Measurements from ENCODE around the gene RPLP2. TPM values are rescaled to one million over a fixed set of nuclear protein-coding genes. Genes with fewer than 3 reads are reported as not detected.

The RPLP2 gene
- total RNA-seq (2022; extraction: Qiagen RNA extraction; ENCODE audit: low read depth), result 1,646 to 2,381 TPM (median 2,232 TPM) in 5 replicates

GRCh38 chr11:809287-810039 is at the start of gene RPLP2:
RPLP2 (plus strand) TSS chr11:809967; CDS start chr11:810235, 268 bp downstream.

GRCh38 chr11:777288-778255 is 32.2 kb upstream of the RPLP2 start, which contains the start of gene GATD1:
GATD1 (minus strand) TSS chr11:777487; CDS start chr11:777462, 25 bp downstream.

GRCh38 chr11:789943-790342 is 19.8 kb upstream of the RPLP2 start, which contains the start of gene CEND1:
CEND1 (minus strand) TSS chr11:790090; CDS start chr11:788576, 1,514 bp downstream.

GRCh38 chr11:798093-798713 is 11.6 kb upstream of the RPLP2 start, which contains the start of gene SLC25A22:
SLC25A22 (minus strand) TSS chr11:798281; CDS start chr11:795006, 3,275 bp downstream.

GRCh38 chr11:818396-819128 is 8.8 kb downstream of the RPLP2 start, which contains the start of gene PNPLA2:
PNPLA2 (plus strand) TSS chr11:818914; CDS start chr11:819719, 805 bp downstream.

GRCh38 chr11:827897-828192 is 18.1 kb downstream of the RPLP2 start, which contains the start of gene CRACR2B:
CRACR2B (plus strand) TSS chr11:827919; CDS start chr11:828608, 689 bp downstream.

GRCh38 chr11:832529-833113 is 22.9 kb downstream of the RPLP2 start, which contains the start of gene CD151:
CD151 (plus strand) TSS chr11:832952; CDS start chr11:836070, 3,118 bp downstream.

GRCh38 chr11:842370-843002 is 32.7 kb downstream of the RPLP2 start, which contains the start of the genes POLR2L and TSPAN4:
POLR2L (minus strand) TSS chr11:842529; CDS start chr11:842508, 21 bp downstream.
TSPAN4 (plus strand) TSS chr11:842852; CDS start chr11:850305, 7,453 bp downstream.

Other genes starting within 250 kb of the RPLP2 start
- gene LMNTD2, start 249.2 kb upstream of the RPLP2 start, total RNA-seq (2022; extraction: Qiagen RNA extraction; ENCODE audit: low read depth), result 1.5 to 4.4 TPM (median 2.8 TPM) in 5 replicates
- gene RASSF7, start 249.0 kb upstream of the RPLP2 start, total RNA-seq (2022; extraction: Qiagen RNA extraction; ENCODE audit: low read depth), result 23.6 to 49.6 TPM (median 43.2 TPM) in 5 replicates
- gene PHRF1, start 233.5 kb upstream of the RPLP2 start, total RNA-seq (2022; extraction: Qiagen RNA extraction; ENCODE audit: low read depth), result 20.3 to 39.1 TPM (median 37.2 TPM) in 5 replicates
- 3.3 to 7.2 TPM (median 6.7 TPM) in 5 replicates for gene IRF7, start 194.0 kb upstream of the RPLP2 start, total RNA-seq (2022; extraction: Qiagen RNA extraction; ENCODE audit: low read depth)
- gene CDHR5, start 185.0 kb upstream of the RPLP2 start, total RNA-seq (2022; extraction: Qiagen RNA extraction; ENCODE audit: low read depth), result 0.04 TPM in 1 of 5 replicates, not detected in the others
- not detected in 5 replicates for gene SCT, start 182.8 kb upstream of the RPLP2 start, total RNA-seq (2022; extraction: Qiagen RNA extraction; ENCODE audit: low read depth)
- 0.24 to 0.51 TPM (median 0.35 TPM) in 4 of 5 replicates, not detected in the other for gene DRD4, start 172.7 kb upstream of the RPLP2 start, total RNA-seq (2022; extraction: Qiagen RNA extraction; ENCODE audit: low read depth)
- 23.5 to 35.5 TPM (median 33.7 TPM) in 5 replicates for gene DEAF1, start 114.7 kb upstream of the RPLP2 start, total RNA-seq (2022; extraction: Qiagen RNA extraction; ENCODE audit: low read depth)
- 5.4 to 11.1 TPM (median 9.6 TPM) in 5 replicates for gene TMEM80, start 114.2 kb upstream of the RPLP2 start, total RNA-seq (2022; extraction: Qiagen RNA extraction; ENCODE audit: low read depth)
- gene EPS8L2, start 103.7 kb upstream of the RPLP2 start, total RNA-seq (2022; extraction: Qiagen RNA extraction; ENCODE audit: low read depth), result 64.8 to 145 TPM (median 118 TPM) in 5 replicates
- 387 to 468 TPM (median 402 TPM) in 5 replicates for gene TALDO1, start 62.5 kb upstream of the RPLP2 start, total RNA-seq (2022; extraction: Qiagen RNA extraction; ENCODE audit: low read depth)
- gene GATD1, start 32.5 kb upstream of the RPLP2 start, total RNA-seq (2022; extraction: Qiagen RNA extraction; ENCODE audit: low read depth), result 29.4 to 58.7 TPM (median 49.3 TPM) in 5 replicates
- gene CEND1, start 19.9 kb upstream of the RPLP2 start, total RNA-seq (2022; extraction: Qiagen RNA extraction; ENCODE audit: low read depth), result 2.1 to 2.6 TPM (median 2.4 TPM) in 5 replicates
- gene SLC25A22, start 11.7 kb upstream of the RPLP2 start, total RNA-seq (2022; extraction: Qiagen RNA extraction; ENCODE audit: low read depth), result 17.4 to 39.6 TPM (median 35.3 TPM) in 5 replicates
- gene PIDD1, start 4.7 kb upstream of the RPLP2 start, total RNA-seq (2022; extraction: Qiagen RNA extraction; ENCODE audit: low read depth), result 6.5 to 17.3 TPM (median 13.0 TPM) in 5 replicates
- 26.3 to 59.2 TPM (median 52.4 TPM) in 5 replicates for gene PNPLA2, start 8.9 kb downstream of the RPLP2 start, total RNA-seq (2022; extraction: Qiagen RNA extraction; ENCODE audit: low read depth)
- 2.9 to 5.2 TPM (median 4.7 TPM) in 5 replicates for gene CRACR2B, start 18.0 kb downstream of the RPLP2 start, total RNA-seq (2022; extraction: Qiagen RNA extraction; ENCODE audit: low read depth)
- gene CD151, start 23.0 kb downstream of the RPLP2 start, total RNA-seq (2022; extraction: Qiagen RNA extraction; ENCODE audit: low read depth), result 596 to 862 TPM (median 759 TPM) in 5 replicates
- gene POLR2L, start 32.6 kb downstream of the RPLP2 start, total RNA-seq (2022; extraction: Qiagen RNA extraction; ENCODE audit: low read depth), result 539 to 736 TPM (median 601 TPM) in 5 replicates
- 92.6 to 194 TPM (median 180 TPM) in 5 replicates for gene TSPAN4, start 32.9 kb downstream of the RPLP2 start, total RNA-seq (2022; extraction: Qiagen RNA extraction; ENCODE audit: low read depth)
- 69.4 to 78.4 TPM (median 71.7 TPM) in 5 replicates for gene CHID1, start 100.8 kb downstream of the RPLP2 start, total RNA-seq (2022; extraction: Qiagen RNA extraction; ENCODE audit: low read depth)
- 33.3 to 39.8 TPM (median 36.9 TPM) in 5 replicates for gene AP2A2, start 115.9 kb downstream of the RPLP2 start, total RNA-seq (2022; extraction: Qiagen RNA extraction; ENCODE audit: low read depth)
- 0.30 TPM in 1 of 5 replicates, not detected in the others for gene MUC6, start 226.8 kb downstream of the RPLP2 start, total RNA-seq (2022; extraction: Qiagen RNA extraction; ENCODE audit: low read depth)